ENCODE results near the gene OR7A5. TPM values are rescaled to one million over a fixed set of nuclear protein-coding genes. Genes with fewer than 3 reads are reported as not detected.
A peak's percentile ranks its signal among the peaks of the same experiment; 100 is the strongest.
"Not testable (repeated sequence)": the region's sequence is repeated elsewhere in the genome, so short reads cannot be mapped to it uniquely, and the experiment has no call there.

Gene OR7A5
- total RNA-seq, 1 experiment from 2014 or later = not detected

DNA sequence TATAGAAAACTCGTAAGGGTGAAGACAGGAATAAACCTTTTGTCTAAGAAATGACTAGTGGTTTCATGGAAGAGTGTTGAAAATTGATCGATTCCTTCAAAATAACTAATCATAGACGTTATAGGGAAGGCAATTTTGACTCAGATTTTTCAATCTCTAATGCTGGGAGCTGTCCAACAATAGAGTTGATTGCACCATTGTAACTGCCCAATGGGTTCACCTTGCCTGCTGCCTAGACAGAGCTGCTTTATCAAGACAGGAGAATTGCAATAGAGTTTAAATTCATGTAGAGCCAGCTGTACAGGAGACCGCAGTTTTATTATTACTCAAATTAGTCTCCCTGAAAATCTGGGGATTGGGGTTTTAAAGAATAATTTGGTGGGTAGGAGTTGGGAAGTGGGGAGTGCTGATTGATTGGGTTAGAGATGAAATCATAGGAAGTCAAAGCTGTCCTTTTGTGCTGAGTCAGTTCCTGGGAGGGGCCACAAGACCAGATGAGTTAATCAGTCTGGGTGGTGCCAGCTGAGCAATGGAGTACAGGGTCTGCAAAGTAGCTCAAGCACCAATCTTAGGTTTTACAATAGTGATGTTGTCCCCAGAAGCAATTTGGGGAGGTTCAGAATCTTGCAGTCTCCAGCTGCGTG lies 39.8 kb downstream of the OR7A5 start:
- peak; percentile 13 for DNase-seq (ENCODE audit: low read depth)

GRCh38 chr19:14792250-14792649 lies 42.7 kb downstream of the OR7A5 start:
- DNase-seq (ENCODE audit: low read depth); in situ Hi-C loops (cut with HindIII; ENCODE audit: low pct_unique_long_range_greater_than_20kb, low sequenced_read_pairs): not testable (repeated sequence)

More for the DNA sequence above, 39.8 kb downstream of the OR7A5 start:
- in situ Hi-C loops (cut with HindIII; ENCODE audit: low pct_unique_long_range_greater_than_20kb, low sequenced_read_pairs) = no loop called here

DNA sequence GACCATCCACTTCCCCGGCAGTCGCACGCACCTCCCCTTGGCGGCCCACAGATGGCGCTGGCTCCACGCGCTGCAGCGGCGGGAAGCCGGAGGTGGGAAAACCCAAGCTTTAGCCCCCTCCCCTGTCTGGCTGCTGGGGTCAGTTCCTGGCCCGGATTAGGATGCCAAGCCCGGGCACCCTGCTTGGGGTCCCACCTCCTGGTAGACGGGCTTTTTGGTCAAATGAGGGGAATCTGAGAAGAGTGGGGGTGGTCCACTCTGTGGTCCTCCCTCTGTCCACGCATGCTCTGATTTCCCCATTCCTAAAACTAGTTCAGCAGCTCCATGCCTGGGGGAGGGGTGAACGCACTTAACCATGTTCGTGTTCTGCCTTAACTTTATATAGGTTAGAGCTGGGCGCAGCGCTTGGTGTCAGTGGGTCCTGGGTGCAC lies 48.5 kb downstream of the OR7A5 start:
- DNase-seq (ENCODE audit: low read depth) = no peak
- in situ Hi-C loops (cut with HindIII; ENCODE audit: low pct_unique_long_range_greater_than_20kb, low sequenced_read_pairs) = no loop called here

DNA sequence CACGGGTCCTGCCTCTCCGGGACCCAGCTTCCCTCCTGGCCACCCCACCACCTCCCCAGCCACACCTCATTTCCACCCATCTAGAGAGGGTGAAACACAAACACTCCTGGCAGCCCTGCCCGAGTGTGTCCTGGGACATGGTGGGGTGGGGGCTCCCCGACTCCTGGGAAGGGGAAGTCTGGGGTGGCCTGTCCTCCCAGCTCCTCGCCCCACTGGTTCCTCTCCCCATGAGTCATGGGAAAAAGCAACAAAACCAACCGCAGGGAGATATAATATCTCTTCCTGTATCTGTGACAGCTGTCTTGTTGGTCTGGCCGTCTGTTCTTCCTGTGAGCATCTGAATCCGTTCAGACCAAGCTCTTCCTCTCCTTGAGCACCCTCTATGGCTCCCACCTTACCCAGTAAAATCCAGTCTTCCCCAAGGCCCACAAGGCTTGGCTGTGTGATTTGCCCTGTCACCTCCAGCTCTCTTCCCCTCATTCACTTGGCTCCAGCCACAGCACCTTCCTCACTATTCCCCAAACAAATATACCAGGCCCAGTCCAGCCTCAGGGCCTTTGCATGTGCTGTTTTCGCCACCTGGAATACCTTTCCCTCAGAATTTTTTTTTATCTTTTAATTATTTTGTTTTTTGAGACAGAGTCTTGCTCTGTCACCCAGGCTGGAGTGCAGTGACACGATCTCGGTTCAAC lies 49.7 kb downstream of the OR7A5 start:
- in situ Hi-C loops (cut with HindIII; ENCODE audit: low pct_unique_long_range_greater_than_20kb, low sequenced_read_pairs) = not testable (repeated sequence)
- peak; percentile 50 for DNase-seq (ENCODE audit: low read depth)

DNA sequence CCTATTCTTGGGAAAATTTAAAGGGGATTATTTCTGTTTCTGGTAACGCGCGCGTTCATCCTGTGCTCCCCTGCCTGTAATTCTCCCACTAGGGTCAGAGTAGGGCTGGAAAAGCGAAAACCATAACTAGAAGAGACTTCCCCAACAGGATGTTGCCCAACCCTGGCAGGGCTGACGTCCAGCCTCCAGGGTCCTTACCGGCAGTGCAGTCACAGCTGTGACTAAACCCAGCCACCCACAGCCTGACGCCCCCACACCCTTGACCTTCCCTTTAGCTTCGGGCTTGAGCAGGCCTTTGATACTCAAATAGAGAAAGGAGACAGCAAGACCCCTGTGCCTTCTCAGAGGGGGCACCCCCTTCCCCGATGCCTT lies 50.3 kb downstream of the OR7A5 start:
- in situ Hi-C loops (cut with HindIII; ENCODE audit: low pct_unique_long_range_greater_than_20kb, low sequenced_read_pairs) = not testable (repeated sequence)

DNA sequence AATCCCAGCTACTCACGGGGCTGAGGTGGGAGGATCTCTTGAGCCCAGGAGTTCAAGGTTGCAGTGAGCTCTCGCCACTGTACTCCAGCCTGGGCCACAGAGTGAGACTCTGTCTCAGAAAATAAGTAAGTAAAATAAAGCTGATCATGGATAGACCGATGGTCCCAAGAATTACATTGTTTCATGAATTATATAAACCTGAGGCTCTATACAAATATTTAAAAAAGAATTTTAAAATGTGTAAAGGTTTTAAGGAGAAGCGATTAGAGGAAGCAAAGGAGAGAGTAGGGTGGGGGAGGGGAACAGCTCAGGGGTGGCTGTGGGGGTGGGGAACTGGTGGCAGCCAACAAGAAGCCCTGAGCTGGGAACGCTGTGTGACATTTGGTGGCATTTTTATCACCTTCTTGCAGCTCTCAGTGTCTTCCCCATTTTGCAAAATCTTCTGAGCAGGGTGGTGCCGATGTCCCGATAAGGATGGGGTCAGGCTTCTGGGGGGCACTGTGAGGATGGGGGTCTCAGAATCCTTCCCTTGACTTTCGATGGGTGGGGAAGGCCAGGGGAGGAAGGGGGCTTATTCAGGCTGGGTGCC lies 51.5 kb downstream of the OR7A5 start:
- in situ Hi-C loops (cut with HindIII; ENCODE audit: low pct_unique_long_range_greater_than_20kb, low sequenced_read_pairs); DNase-seq (ENCODE audit: low read depth): not testable (repeated sequence)

More for the DNA sequence above, 50.3 kb downstream of the OR7A5 start:
- DNase-seq (ENCODE audit: low read depth) = not testable (repeated sequence)

DNA sequence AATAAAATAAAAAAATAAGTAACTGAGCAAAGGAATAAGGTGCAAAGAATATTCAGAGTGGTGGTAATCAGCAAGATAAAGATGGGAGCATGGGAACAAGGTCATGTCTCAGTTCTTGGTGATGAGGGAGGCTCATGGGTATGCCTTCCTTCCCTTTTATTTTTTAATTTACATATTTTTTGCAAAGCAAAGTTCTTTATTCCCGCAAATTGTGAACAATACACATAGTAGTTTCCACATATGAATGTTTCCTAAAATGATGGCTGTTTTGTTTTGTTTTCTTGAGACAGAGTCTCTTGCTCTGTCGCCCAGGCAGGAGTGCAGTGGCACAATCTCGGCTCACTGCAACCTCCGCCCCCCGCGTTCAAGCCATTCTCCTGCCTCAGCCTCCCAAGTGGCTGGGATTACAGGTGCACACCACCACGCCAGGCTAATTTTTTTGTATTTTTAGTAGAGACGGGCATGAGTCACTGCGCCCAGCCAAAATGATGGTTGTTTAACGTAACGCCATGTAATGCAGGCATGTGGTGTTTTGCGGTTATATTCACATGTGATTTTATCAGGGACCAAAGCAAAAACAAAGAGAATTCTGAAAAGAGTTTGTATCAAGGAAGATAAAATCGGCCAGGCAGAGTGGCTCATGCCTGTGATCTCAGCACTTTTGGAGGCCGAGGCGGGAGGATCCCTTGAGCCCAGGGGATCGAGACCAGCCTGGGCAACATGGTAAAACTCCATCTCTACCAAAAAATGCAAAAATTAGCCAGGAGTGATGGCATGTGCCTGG lies 52.2 kb downstream of the OR7A5 start:
- in situ Hi-C loops (cut with HindIII; ENCODE audit: low pct_unique_long_range_greater_than_20kb, low sequenced_read_pairs) = no loop called here
- DNase-seq (ENCODE audit: low read depth) = no peak

GRCh38 chr19:14781713-14782536 lies 53.1 kb downstream of the OR7A5 start:
- not testable (repeated sequence) for DNase-seq (ENCODE audit: low read depth)

DNA sequence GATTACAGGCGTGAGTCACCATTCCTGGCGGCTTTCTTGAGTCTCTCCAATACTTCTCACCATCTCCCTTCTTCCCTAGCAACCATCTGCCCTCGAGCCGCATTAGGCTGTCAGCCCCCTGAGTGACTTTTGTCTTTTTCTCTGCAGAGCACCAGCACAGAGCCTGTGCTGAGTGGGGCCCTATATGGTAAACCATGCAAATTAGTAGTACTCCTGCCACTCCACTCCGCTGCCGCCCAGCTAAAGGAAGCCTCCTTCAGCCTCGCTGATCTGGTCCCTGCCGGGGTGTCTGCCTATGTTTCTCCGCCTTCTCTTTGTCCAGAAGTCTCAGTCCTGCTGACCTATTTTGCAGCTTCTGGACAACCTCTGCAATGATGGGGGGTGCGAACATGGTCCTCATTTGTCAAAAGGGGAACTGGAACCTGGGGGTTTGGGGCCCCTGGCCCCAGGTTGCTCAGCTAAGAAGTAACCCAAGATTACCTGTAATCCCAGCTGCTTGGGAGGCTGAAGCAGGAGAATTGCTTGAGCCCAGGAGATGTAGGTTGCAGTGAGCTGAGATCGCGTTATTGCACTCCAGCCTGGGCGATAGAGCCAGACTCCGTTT lies 54.3 kb downstream of the OR7A5 start:
- in situ Hi-C loops (cut with HindIII; ENCODE audit: low pct_unique_long_range_greater_than_20kb, low sequenced_read_pairs); DNase-seq (ENCODE audit: low read depth): not testable (repeated sequence)

More at GRCh38 chr19:14781713-14782536, 53.1 kb downstream of the OR7A5 start:
- in situ Hi-C loops (cut with HindIII; ENCODE audit: low pct_unique_long_range_greater_than_20kb, low sequenced_read_pairs) = not testable (repeated sequence)

- no peak for DNase-seq (ENCODE audit: low read depth)
- in situ Hi-C loops (cut with HindIII; ENCODE audit: low pct_unique_long_range_greater_than_20kb, low sequenced_read_pairs) = no loop called here
Measured at GRCh38 chr19:14779151-14779550, 55.8 kb downstream of the OR7A5 start.

DNA sequence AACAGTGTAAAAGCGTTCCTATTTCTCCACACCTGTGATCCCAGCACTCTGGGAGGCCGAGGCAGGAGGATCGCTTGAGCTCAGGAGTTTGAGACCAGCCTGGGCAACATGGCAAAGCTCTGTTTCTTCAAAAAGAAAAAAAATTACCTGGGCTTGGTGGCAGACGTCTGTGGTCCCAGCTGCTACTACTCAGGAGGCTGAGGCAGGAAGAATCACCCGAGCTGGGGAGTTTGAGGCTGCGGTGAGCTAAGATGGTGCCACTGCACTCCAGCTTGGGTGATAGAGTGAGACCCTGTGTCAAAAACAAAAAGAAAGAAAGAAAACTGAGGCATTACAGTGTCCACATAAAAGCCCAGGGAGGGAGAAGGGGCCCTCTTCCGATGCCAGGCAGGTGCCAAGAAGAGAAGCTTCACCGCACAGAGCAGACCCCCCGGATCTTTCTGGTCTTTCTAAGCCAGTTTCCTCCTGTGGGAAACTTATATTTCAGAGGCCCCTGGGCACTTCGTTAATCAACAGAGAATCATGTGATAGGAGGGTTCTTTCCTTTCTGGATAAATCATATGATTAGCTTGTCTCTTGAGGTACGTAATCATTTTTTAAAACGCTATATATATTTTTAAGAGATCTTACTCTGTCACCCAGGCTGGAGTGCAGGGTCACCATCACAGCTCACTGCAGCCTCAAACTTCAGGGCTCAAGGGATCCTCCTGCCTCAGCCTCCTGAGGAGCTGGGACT lies 56.7 kb downstream of the OR7A5 start, which contains the start of gene ADGRE2:
ADGRE2 (minus strand) TSS at position 451 of the 736 bp plus-strand sequence. CDS start 1,804 bp downstream, outside the sequence.
- DNase-seq (ENCODE audit: low read depth); in situ Hi-C loops (cut with HindIII; ENCODE audit: low pct_unique_long_range_greater_than_20kb, low sequenced_read_pairs): not testable (repeated sequence)

GRCh38 chr19:14777645-14778044 lies 57.3 kb downstream of the OR7A5 start:
- in situ Hi-C loops (cut with HindIII; ENCODE audit: low pct_unique_long_range_greater_than_20kb, low sequenced_read_pairs); DNase-seq (ENCODE audit: low read depth): not testable (repeated sequence)

Other genes with a start within 250 kb of the OR7A5 start
- gene ADGRE3, start 160.3 kb downstream of the OR7A5 start, total RNA-seq (2014; rRNA removed; shearing (Covaris generic); ENCODE audit: low replicate concordance) = not detected in 2 replicates
- 0.84 and 2.3 TPM in 2 replicates for gene ZNF333, start 145.1 kb downstream of the OR7A5 start, total RNA-seq (2014; rRNA removed; shearing (Covaris generic); ENCODE audit: low replicate concordance)
- not detected in 2 replicates for gene ADGRE2, start 56.6 kb downstream of the OR7A5 start, total RNA-seq (2014; rRNA removed; shearing (Covaris generic); ENCODE audit: low replicate concordance)
- not detected in 2 replicates for gene OR7C1, start within 50 bp of the OR7A5 start, total RNA-seq (2014; rRNA removed; shearing (Covaris generic); ENCODE audit: low replicate concordance)
- not detected in 2 replicates for gene OR7A10, start 13.7 kb upstream of the OR7A5 start, total RNA-seq (2014; rRNA removed; shearing (Covaris generic); ENCODE audit: low replicate concordance)
- gene OR7A17, start 50.9 kb upstream of the OR7A5 start, total RNA-seq (2014; rRNA removed; shearing (Covaris generic); ENCODE audit: low replicate concordance) = not detected in 2 replicates
- not detected in 2 replicates for gene OR7C2, start 106.3 kb upstream of the OR7A5 start, total RNA-seq (2014; rRNA removed; shearing (Covaris generic); ENCODE audit: low replicate concordance)
- not detected in 2 replicates for gene SLC1A6, start 144.7 kb upstream of the OR7A5 start, total RNA-seq (2014; rRNA removed; shearing (Covaris generic); ENCODE audit: low replicate concordance)
- gene CASP14, start 214.3 kb upstream of the OR7A5 start, total RNA-seq (2014; rRNA removed; shearing (Covaris generic); ENCODE audit: low replicate concordance) = not detected in 2 replicates
- gene OR1I1, start 247.0 kb upstream of the OR7A5 start, total RNA-seq (2014; rRNA removed; shearing (Covaris generic); ENCODE audit: low replicate concordance) = not detected in 2 replicates